HEK293 (cell line): Measurements from ENCODE around the gene DNAH7.

Experiments
- CTCF ChIA-PET: fragments of 350-600 bp; formaldehyde crosslinking; extraction: SDS; loops from one replicate; lab custom pipeline; 2021; ENCODE audit warnings: antibody characterized with exemption; lab: Yijun Ruan, JAX
- POLR2A ChIA-PET: fragments of 300-600 bp; formaldehyde crosslinking; extraction: SDS; loops from one replicate; lab custom pipeline; 2020; ENCODE audit warnings: antibody characterized with exemption, inconsistent platforms; lab: Yijun Ruan, JAX
- H3K27ac ChIP-seq: fragments of 200-500 bp; sonication (Bioruptor generic); 2 replicates; pipeline ENCODE4 v1.5.1; 2014; ENCODE audit warnings: low read depth, low read length, control low read depth, inconsistent platforms; ENCODE audit errors: extremely low read depth
- H3K36me3 ChIP-seq, 2 experiments: fragments of 200-500 bp in 1 of 2; sonication (Bioruptor generic) in 1 of 2; 1 replicate in 1 of 2; 2 replicates in 1 of 2; pipeline ENCODE4 v1.5.1; 2014 to 2017; ENCODE audit warnings: inconsistent platforms in 2 of 2, low read length in 2 of 2; ENCODE audit not compliant: control insufficient read depth in 2 of 2, insufficient read depth in 1 of 2
- H3K4me1 ChIP-seq: fragments of 200-500 bp; sonication (Bioruptor generic); 2 replicates; pipeline ENCODE4 v1.5.1; 2014; ENCODE audit warnings: mild to moderate bottlenecking, low read length, inconsistent platforms; ENCODE audit not compliant: control insufficient read depth, insufficient read depth
- H3K4me3 ChIP-seq: 2 replicates; pipeline ENCODE4 v1.5.1; 2011; ENCODE audit warnings: low read depth, mild to moderate bottlenecking, control low read depth, low read length, moderate library complexity
- H3K9me3 ChIP-seq: fragments of 200-500 bp; sonication (Bioruptor generic); 2 replicates; pipeline ENCODE4 v1.5.1; 2014; ENCODE audit warnings: low read depth, low read length, inconsistent platforms; ENCODE audit not compliant: control insufficient read depth, insufficient read depth
- GLI4 ChIP-seq: fragments of 450-650 bp; formaldehyde crosslinking; IDR thresholded peaks from 2 replicates; pipeline ENCODE4 v1.5.1; 2016; ENCODE audit warnings: missing biosample characterization, missing genetic modification characterization
- GLIS1 ChIP-seq: fragments of 450-650 bp; formaldehyde crosslinking; IDR thresholded peaks from 2 replicates; pipeline ENCODE4 v1.5.1; 2016; ENCODE audit warnings: missing biosample characterization, missing genetic modification characterization
- HOXA7 ChIP-seq: sonication (generic); formaldehyde crosslinking; IDR thresholded peaks from 2 replicates; pipeline ENCODE4 v1.8.1; 2022; ENCODE audit warnings: missing genetic modification reagents, borderline replicate concordance
- HOXD13 ChIP-seq: sonication (generic); formaldehyde crosslinking; IDR thresholded peaks from 2 replicates; pipeline ENCODE4 v1.8.0; 2022; ENCODE audit warnings: missing genetic modification reagents, borderline replicate concordance
- KLF16 ChIP-seq: fragments of 450-650 bp; formaldehyde crosslinking; IDR thresholded peaks from 2 replicates; pipeline ENCODE4 v1.5.1; 2017; ENCODE audit warnings: missing biosample characterization, missing genetic modification characterization
- KLF8 ChIP-seq: fragments of 450-650 bp; formaldehyde crosslinking; IDR thresholded peaks from 2 replicates; pipeline ENCODE4 v1.5.1; 2016; ENCODE audit warnings: missing biosample characterization, missing genetic modification characterization
- KLF9 ChIP-seq: fragments of 450-650 bp; formaldehyde crosslinking; IDR thresholded peaks from 2 replicates; pipeline ENCODE4 v1.5.1; 2016; ENCODE audit warnings: missing biosample characterization, missing genetic modification characterization, low read depth
- PRDM6 ChIP-seq: fragments of 450-650 bp; formaldehyde crosslinking; IDR thresholded peaks from 2 replicates; pipeline ENCODE4 v1.5.1; 2017; ENCODE audit warnings: missing biosample characterization, missing genetic modification characterization
- REST ChIP-seq: fragments of 450-650 bp; formaldehyde crosslinking; IDR thresholded peaks from 2 replicates; pipeline ENCODE4 v1.5.1; 2016; ENCODE audit warnings: missing biosample characterization, missing genetic modification characterization
- SALL2 ChIP-seq: fragments of 450-650 bp; formaldehyde crosslinking; IDR thresholded peaks from 2 replicates; pipeline ENCODE4 v1.5.0; 2017; ENCODE audit warnings: missing biosample characterization, mild to moderate bottlenecking, missing genetic modification characterization, borderline replicate concordance
- TCF7L2 ChIP-seq: IDR thresholded peaks from 2 replicates; pipeline ENCODE4 v1.6.1; 2011; ENCODE audit warnings: low read depth, mild to moderate bottlenecking, inconsistent platforms, low read length, moderate library complexity, borderline replicate concordance
- YY1 ChIP-seq: fragments of 450-650 bp; formaldehyde crosslinking; IDR thresholded peaks from 2 replicates; pipeline ENCODE4 v1.5.1; 2018; ENCODE audit warnings: missing biosample characterization, missing genetic modification characterization
- ZEB2 ChIP-seq: fragments of 450-650 bp; formaldehyde crosslinking; IDR thresholded peaks from 2 replicates; pipeline ENCODE4 v1.5.1; 2016; ENCODE audit warnings: missing biosample characterization, missing genetic modification characterization
- ZNF133 ChIP-seq: fragments of 450-650 bp; formaldehyde crosslinking; IDR thresholded peaks from 2 replicates; pipeline ENCODE4 v1.5.1; 2016; ENCODE audit warnings: missing biosample characterization, missing genetic modification characterization
- ZNF157 ChIP-seq: fragments of 450-650 bp; formaldehyde crosslinking; IDR thresholded peaks from 2 replicates; pipeline ENCODE4 v1.5.1; 2016; ENCODE audit warnings: missing biosample characterization, missing genetic modification characterization
- ZNF174 ChIP-seq: fragments of 450-650 bp; formaldehyde crosslinking; IDR thresholded peaks from 2 replicates; pipeline ENCODE4 v1.5.0; 2017; ENCODE audit warnings: missing biosample characterization, mild to moderate bottlenecking, missing genetic modification characterization
- ZNF175 ChIP-seq: fragments of 450-650 bp; formaldehyde crosslinking; IDR thresholded peaks from 2 replicates; pipeline ENCODE4 v1.5.1; 2016; ENCODE audit warnings: missing biosample characterization, missing genetic modification characterization
- ZNF2 ChIP-seq: fragments of 450-650 bp; formaldehyde crosslinking; IDR thresholded peaks from 2 replicates; pipeline ENCODE4 v1.5.1; 2016; ENCODE audit warnings: missing biosample characterization, missing genetic modification characterization
- ZNF211 ChIP-seq: fragments of 450-650 bp; formaldehyde crosslinking; IDR thresholded peaks from 2 replicates; pipeline ENCODE4 v1.5.1; 2016; ENCODE audit warnings: low read depth, missing biosample characterization, missing genetic modification characterization
- ZNF488 ChIP-seq: fragments of 450-650 bp; formaldehyde crosslinking; IDR thresholded peaks from 2 replicates; pipeline ENCODE4 v1.5.1; 2016; ENCODE audit warnings: missing biosample characterization, missing genetic modification characterization
- ZNF521 ChIP-seq: fragments of 450-650 bp; formaldehyde crosslinking; IDR thresholded peaks from 2 replicates; pipeline ENCODE4 v1.5.1; 2017; ENCODE audit warnings: missing biosample characterization, mild to moderate bottlenecking, missing genetic modification characterization
- ZNF549 ChIP-seq: fragments of 450-650 bp; IDR thresholded peaks from 2 replicates; pipeline ENCODE4 v1.5.1; 2018; ENCODE audit warnings: missing biosample characterization, missing genetic modification characterization, mild to moderate bottlenecking, inconsistent platforms, moderate library complexity
- ZNF555 ChIP-seq: fragments of 450-650 bp; formaldehyde crosslinking; conservative IDR thresholded peaks from 2 replicates; pipeline ENCODE4 v1.5.1; 2017; ENCODE audit warnings: missing biosample characterization, mild to moderate bottlenecking, missing genetic modification characterization, inconsistent platforms
- ZNF610 ChIP-seq: fragments of 450-650 bp; formaldehyde crosslinking; IDR thresholded peaks from 2 replicates; pipeline ENCODE4 v1.5.1; 2016; ENCODE audit warnings: missing biosample characterization, missing genetic modification characterization, borderline replicate concordance
- ZNF621 ChIP-seq: fragments of 450-650 bp; formaldehyde crosslinking; IDR thresholded peaks from 2 replicates; pipeline ENCODE4 v1.5.1; 2017; ENCODE audit warnings: missing biosample characterization, missing genetic modification characterization
- ZNF626 ChIP-seq: fragments of 450-650 bp; sonication (Bioruptor Pico); formaldehyde crosslinking; IDR thresholded peaks from 2 replicates; pipeline ENCODE4 v1.5.1; 2018; ENCODE audit warnings: missing biosample characterization, missing genetic modification characterization, inconsistent platforms
- ZNF747 ChIP-seq: fragments of 450-650 bp; formaldehyde crosslinking; IDR thresholded peaks from 2 replicates; pipeline ENCODE4 v1.5.1; 2016; ENCODE audit warnings: missing biosample characterization, missing genetic modification characterization
- ZNF768 ChIP-seq: fragments of 450-650 bp; formaldehyde crosslinking; IDR thresholded peaks from 2 replicates; pipeline ENCODE4 v1.5.1; 2018; ENCODE audit warnings: missing biosample characterization, mild to moderate bottlenecking, missing genetic modification characterization
- ZNF792 ChIP-seq: fragments of 450-650 bp; formaldehyde crosslinking; IDR thresholded peaks from 2 replicates; pipeline ENCODE4 v1.5.1; 2016; ENCODE audit warnings: missing biosample characterization, missing genetic modification characterization
- ZXDB ChIP-seq: fragments of 450-650 bp; formaldehyde crosslinking; IDR thresholded peaks from 2 replicates; pipeline ENCODE4 v1.5.1; 2016; ENCODE audit warnings: missing biosample characterization, missing genetic modification characterization

Gene DNAH7

GRCh38 chr2:195934484-195934883, 134.2 kb downstream of the DNAH7 start:
- TF ChIP-seq GLI4 (tag by site-specific recombination) = no peak
- TF ChIP-seq ZNF549 (tag by site-specific recombination) = no peak
- no peak for TF ChIP-seq ZNF133 (tag by site-specific recombination)
- TF ChIP-seq KLF9 = no peak
- no peak for TF ChIP-seq ZNF488 (tag by site-specific recombination)
- TF ChIP-seq HOXD13 (CRISPR knock-in tag) = no peak
- TF ChIP-seq SALL2 = no peak
- no peak for TF ChIP-seq ZNF555 (tag by site-specific recombination)
- TF ChIP-seq YY1 (tag by site-specific recombination) = no peak
- TF ChIP-seq ZNF747 (tag by site-specific recombination) = no peak
- TF ChIP-seq ZNF792 (tag by site-specific recombination) = no peak
- no peak for TF ChIP-seq ZNF626
- CTCF ChIA-PET = interaction anchor here (0.6 kb wide), 1 partner anchor 273 kb away, joined by 3 read pairs; no protein-coding TSS in a partner anchor
- H3K36me3 ChIP-seq = no peaks in the 10 kb centered on the region
- H3K27ac ChIP-seq = no peak overlapping the region
- POLR2A ChIA-PET = no interaction called here
- no peak overlapping the region for H3K4me3 ChIP-seq
- no peaks in the 10 kb centered on the region for H3K9me3 ChIP-seq
- H3K4me1 ChIP-seq = no peaks in the 10 kb centered on the region

- TF ChIP-seq ZEB2 (tag by site-specific recombination) (no peak), TCF7L2 (no peak), ZNF174 (tag by site-specific recombination) (no peak), ZNF211 (tag by site-specific recombination) (no peak), REST (no peak), ZNF157 (tag by site-specific recombination) (no peak), ZNF621 (tag by site-specific recombination) (no peak), KLF16 (no peak), HOXA7 (no peak), ZNF610 (tag by site-specific recombination) (no peak), PRDM6 (tag by site-specific recombination) (no peak), KLF8 (no peak), ZNF521 (tag by site-specific recombination) (no peak), ZNF768 (tag by site-specific recombination) (no peak), ZNF175 (tag by site-specific recombination) (no peak), ZNF2 (no peak), GLIS1 (tag by site-specific recombination) (no peak), ZXDB (tag by site-specific recombination) (no peak)
- Histone ChIP-seq H3K36me3 (no peaks in the 10 kb centered on the region), H3K4me1 (no peaks in the 10 kb centered on the region), H3K9me3 (no peaks in the 10 kb centered on the region), H3K4me3 (no peak overlapping the region), H3K27ac (no peak overlapping the region)
- ChIA-PET CTCF (no interaction called here), POLR2A (no interaction called here)
These were observed 139.1 kb downstream of the DNAH7 start for GRCh38 chr2:195929531-195929930.
